Measurements from ENCODE around the gene ANKMY2.
A peak's percentile ranks its signal among the peaks of the same experiment; 100 is the strongest.

ANKMY2 gene

DNA sequence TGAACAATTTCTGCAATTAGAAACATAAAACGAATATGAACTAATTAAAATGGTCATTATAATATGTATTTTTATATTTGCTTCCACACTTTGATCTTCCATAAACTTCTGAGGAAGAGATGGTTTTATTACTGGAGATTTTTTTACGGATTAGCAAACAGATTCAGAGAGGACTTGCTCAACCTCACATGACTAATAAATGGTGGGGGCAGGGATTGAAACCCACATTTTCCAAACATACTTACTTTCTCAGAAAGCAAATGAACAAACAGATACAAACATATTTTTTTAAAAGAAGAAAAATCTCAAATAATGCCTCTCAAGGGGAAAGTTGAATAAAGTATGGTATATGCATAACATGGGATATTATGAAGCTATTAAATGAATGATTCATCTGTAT lies 18.3 kb downstream of the ANKMY2 start:
- Histone ChIP-seq H3K9me3 (ENCODE audit: control insufficient read depth in 1 of 2, low read length in 2 of 2) (no peaks in the 10 kb centered on the region), H3K27ac (ENCODE audit: low read depth, low read length) (no peak overlapping the region), H3K36me3 (ENCODE audit: control insufficient read depth in 1 of 2, insufficient read depth in 2 of 2, low read length in 2 of 2) (peaks cover 17 to 28% of the 10 kb centered on the region in 2 donors), H3K27me3 (ENCODE audit: control insufficient read depth in 1 of 2, insufficient read depth in 2 of 2, low read length in 2 of 2) (no peaks in the 10 kb centered on the region), H3K9ac (ENCODE audit: low read depth in 1 of 2, low read length in 2 of 2) (no peak overlapping the region), H3K4me3 (ENCODE audit: low read depth in 1 of 2, low read length in 2 of 2) (no peak overlapping the region), H3K4me1 (ENCODE audit: control insufficient read depth in 1 of 2, insufficient read depth in 2 of 2, low read length in 2 of 2) (no peaks in the 10 kb centered on the region)

DNA sequence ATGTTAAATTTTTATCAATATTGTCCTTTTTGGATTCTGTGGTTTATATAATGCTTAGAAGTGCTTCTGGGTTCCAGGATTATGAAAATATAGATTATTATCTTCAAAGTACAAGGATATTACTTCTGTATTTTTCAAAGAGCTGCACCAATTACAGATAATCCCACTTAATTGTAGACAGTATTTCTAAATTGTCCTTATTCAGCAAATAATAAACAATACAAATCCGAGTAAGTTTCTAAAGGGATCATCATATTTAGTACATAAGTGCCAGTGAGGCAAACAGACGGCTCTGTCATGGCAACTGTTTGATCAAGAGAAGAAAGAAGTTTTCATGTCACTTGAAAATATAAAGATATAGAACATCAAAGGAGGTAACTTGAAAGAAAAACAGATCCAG lies 19.2 kb downstream of the ANKMY2 start:
- Histone ChIP-seq H3K36me3 (ENCODE audit: control insufficient read depth in 1 of 2, insufficient read depth in 2 of 2, low read length in 2 of 2) (peaks cover 17 to 28% of the 10 kb centered on the region in 2 donors), H3K9me3 (ENCODE audit: control insufficient read depth in 1 of 2, low read length in 2 of 2) (no peaks in the 10 kb centered on the region), H3K27me3 (ENCODE audit: control insufficient read depth in 1 of 2, insufficient read depth in 2 of 2, low read length in 2 of 2) (no peaks in the 10 kb centered on the region), H3K4me3 (ENCODE audit: low read depth in 1 of 2, low read length in 2 of 2) (no peak overlapping the region), H3K4me1 (ENCODE audit: control insufficient read depth in 1 of 2, insufficient read depth in 2 of 2, low read length in 2 of 2) (no peaks in the 10 kb centered on the region), H3K9ac (ENCODE audit: low read depth in 1 of 2, low read length in 2 of 2) (no peak overlapping the region), H3K27ac (ENCODE audit: low read depth, low read length) (no peak overlapping the region)

DNA sequence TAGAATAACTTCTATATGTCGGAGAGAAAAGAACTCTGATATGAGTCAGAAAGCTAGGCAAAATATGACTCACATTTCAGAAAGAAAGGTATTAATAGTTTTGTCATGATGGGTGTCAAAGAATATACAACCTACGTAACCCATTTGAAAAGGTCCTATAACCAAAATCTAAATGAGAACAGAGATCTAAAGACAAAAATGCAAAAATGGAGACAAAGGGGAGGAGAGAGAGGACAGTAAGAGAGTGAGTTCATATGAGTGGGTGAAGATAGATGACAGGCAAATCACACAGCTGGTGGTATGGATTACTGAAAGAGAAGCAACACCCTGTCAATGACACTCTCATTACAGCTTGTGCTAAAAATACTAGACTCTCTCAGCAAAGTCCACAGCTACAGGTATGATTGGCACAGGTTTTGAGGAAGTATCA lies 25.6 kb downstream of the ANKMY2 start:
- peaks cover 35 to 40% of the 10 kb centered on the region in 2 donors for H3K36me3 ChIP-seq (ENCODE audit: control insufficient read depth in 1 of 2, insufficient read depth in 2 of 2, low read length in 2 of 2)
- H3K4me1 ChIP-seq (ENCODE audit: control insufficient read depth in 1 of 2, insufficient read depth in 2 of 2, low read length in 2 of 2): peaks cover 0 to 3% of the 10 kb centered on the region in 2 donors

DNA sequence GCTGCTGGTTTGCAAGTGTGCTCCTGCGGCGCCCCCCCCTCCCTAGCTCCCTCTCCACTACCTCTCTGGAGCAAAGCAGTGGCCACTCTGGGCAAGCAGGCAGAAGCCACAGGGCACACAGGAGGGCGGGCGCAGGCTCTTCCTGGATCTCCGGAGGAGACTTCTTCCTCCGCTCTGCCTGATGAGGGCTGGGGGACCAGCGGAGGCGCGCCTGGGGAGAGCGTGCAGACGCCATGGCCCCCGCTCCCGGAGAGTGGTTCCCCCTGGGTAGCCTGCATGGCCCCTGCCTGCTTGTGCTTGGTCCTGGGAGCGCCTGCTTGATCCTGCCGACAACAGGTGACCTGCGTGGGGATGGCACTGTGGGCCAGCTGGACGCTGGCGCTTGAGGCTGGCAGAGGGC lies 29.0 kb downstream of the ANKMY2 start:
- H3K9me3 ChIP-seq (ENCODE audit: control insufficient read depth in 1 of 2, low read length in 2 of 2): no peaks in the 10 kb centered on the region
- H3K4me3 ChIP-seq (ENCODE audit: low read depth in 1 of 2, low read length in 2 of 2): no peak overlapping the region
- peaks cover 29 to 31% of the 10 kb centered on the region in 2 donors for H3K36me3 ChIP-seq (ENCODE audit: control insufficient read depth in 1 of 2, insufficient read depth in 2 of 2, low read length in 2 of 2)
- no peak overlapping the region for H3K27ac ChIP-seq (ENCODE audit: low read depth, low read length)
- H3K9ac ChIP-seq (ENCODE audit: low read depth in 1 of 2, low read length in 2 of 2): no peak overlapping the region
- no peaks in the 10 kb centered on the region for H3K27me3 ChIP-seq (ENCODE audit: control insufficient read depth in 1 of 2, insufficient read depth in 2 of 2, low read length in 2 of 2)
- peaks cover 6 to 9% of the 10 kb centered on the region in 2 donors for H3K4me1 ChIP-seq (ENCODE audit: control insufficient read depth in 1 of 2, insufficient read depth in 2 of 2, low read length in 2 of 2)

More for the DNA sequence above, 25.6 kb downstream of the ANKMY2 start:
- H3K27ac ChIP-seq (ENCODE audit: low read depth, low read length): no peak overlapping the region
- H3K9ac ChIP-seq (ENCODE audit: low read depth in 1 of 2, low read length in 2 of 2): no peak overlapping the region
- no peaks in the 10 kb centered on the region for H3K9me3 ChIP-seq (ENCODE audit: control insufficient read depth in 1 of 2, low read length in 2 of 2)
- H3K4me3 ChIP-seq (ENCODE audit: low read depth in 1 of 2, low read length in 2 of 2): no peak overlapping the region
- no peaks in the 10 kb centered on the region for H3K27me3 ChIP-seq (ENCODE audit: control insufficient read depth in 1 of 2, insufficient read depth in 2 of 2, low read length in 2 of 2)

DNA sequence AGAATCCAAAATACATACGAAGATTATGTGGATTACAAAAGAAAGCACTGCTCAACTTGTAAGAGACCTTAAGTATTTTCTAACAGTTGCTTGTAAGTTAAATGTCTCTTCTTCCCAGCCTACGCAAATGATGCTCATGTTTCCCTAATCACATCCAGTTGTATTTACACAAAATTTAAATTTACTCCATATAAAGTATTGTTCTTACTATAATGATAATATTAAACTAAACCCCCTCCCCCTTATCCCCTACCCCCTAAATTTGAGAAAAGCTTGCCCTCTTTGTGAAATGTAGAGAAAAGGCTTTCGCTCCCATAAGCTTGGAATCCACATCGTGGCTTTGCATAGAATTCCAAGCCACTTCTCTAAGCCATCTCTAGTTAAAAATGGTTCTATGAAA lies 29.4 kb downstream of the ANKMY2 start:
- Histone ChIP-seq H3K27ac (ENCODE audit: low read depth, low read length) (no peak overlapping the region), H3K9ac (ENCODE audit: low read depth in 1 of 2, low read length in 2 of 2) (no peak overlapping the region), H3K4me3 (ENCODE audit: low read depth in 1 of 2, low read length in 2 of 2) (no peak overlapping the region), H3K36me3 (ENCODE audit: control insufficient read depth in 1 of 2, insufficient read depth in 2 of 2, low read length in 2 of 2) (peaks cover 29 to 31% of the 10 kb centered on the region in 2 donors), H3K4me1 (ENCODE audit: control insufficient read depth in 1 of 2, insufficient read depth in 2 of 2, low read length in 2 of 2) (peaks cover 10% of the 10 kb centered on the region in 2 donors), H3K27me3 (ENCODE audit: control insufficient read depth in 1 of 2, insufficient read depth in 2 of 2, low read length in 2 of 2) (no peaks in the 10 kb centered on the region), H3K9me3 (ENCODE audit: control insufficient read depth in 1 of 2, low read length in 2 of 2) (no peaks in the 10 kb centered on the region)

DNA sequence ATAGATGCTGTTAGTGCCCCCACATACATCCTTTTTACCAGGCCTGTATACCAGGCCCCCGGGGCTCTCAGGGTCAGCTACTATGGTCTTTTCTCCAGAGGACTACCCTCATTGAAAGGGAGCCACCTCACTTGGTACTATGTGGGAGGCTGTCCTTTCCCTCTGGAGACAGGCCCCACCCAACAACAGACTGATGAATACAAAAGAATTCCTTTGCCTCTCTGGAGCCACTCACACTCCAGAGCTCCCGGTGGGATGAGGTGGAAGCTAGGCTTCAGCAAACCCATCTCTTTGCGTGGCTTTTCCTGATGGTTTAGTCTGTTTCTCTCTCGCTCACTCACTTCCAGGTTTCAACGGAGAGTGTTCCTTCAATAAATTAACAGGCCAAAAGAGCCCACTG lies 30.3 kb downstream of the ANKMY2 start:
- Histone ChIP-seq H3K36me3 (ENCODE audit: control insufficient read depth in 1 of 2, insufficient read depth in 2 of 2, low read length in 2 of 2) (peaks cover 29 to 32% of the 10 kb centered on the region in 2 donors), H3K4me1 (ENCODE audit: control insufficient read depth in 1 of 2, insufficient read depth in 2 of 2, low read length in 2 of 2) (peaks cover 15 to 19% of the 10 kb centered on the region in 2 donors)

DNA sequence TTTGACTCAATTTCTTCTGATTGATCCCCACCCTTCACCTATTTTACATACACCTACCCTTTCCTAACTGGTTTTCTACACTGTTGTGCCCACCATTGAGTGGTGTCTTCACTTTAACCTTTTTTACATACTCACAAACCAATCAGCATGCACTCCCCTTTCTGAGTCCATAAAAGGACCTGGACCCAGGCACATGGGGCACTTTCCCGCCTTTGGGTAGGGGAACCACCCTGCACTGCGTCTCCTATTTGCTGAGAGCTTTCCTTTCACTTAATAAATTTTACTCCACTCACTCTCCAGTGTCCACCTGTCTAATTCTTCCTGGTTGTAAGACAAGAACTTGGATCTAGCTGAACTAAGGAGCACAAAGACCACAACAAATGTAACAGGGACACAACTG lies 33.8 kb downstream of the ANKMY2 start:
- peaks cover 20 to 26% of the 10 kb centered on the region in 2 donors for H3K4me1 ChIP-seq (ENCODE audit: control insufficient read depth in 1 of 2, insufficient read depth in 2 of 2, low read length in 2 of 2)
- no peaks in the 10 kb centered on the region for H3K27me3 ChIP-seq (ENCODE audit: control insufficient read depth in 1 of 2, insufficient read depth in 2 of 2, low read length in 2 of 2)
- H3K9me3 ChIP-seq (ENCODE audit: control insufficient read depth in 1 of 2, low read length in 2 of 2): no peaks in the 10 kb centered on the region
- no peak overlapping the region for H3K4me3 ChIP-seq (ENCODE audit: low read depth in 1 of 2, low read length in 2 of 2)
- H3K9ac ChIP-seq (ENCODE audit: low read depth in 1 of 2, low read length in 2 of 2): no peak overlapping the region
- H3K27ac ChIP-seq (ENCODE audit: low read depth, low read length): no peak overlapping the region
- H3K36me3 ChIP-seq (ENCODE audit: control insufficient read depth in 1 of 2, insufficient read depth in 2 of 2, low read length in 2 of 2): peaks cover 17 to 43% of the 10 kb centered on the region in 2 donors

More for the DNA sequence above, 30.3 kb downstream of the ANKMY2 start:
- Histone ChIP-seq H3K9me3 (ENCODE audit: control insufficient read depth in 1 of 2, low read length in 2 of 2) (no peaks in the 10 kb centered on the region), H3K9ac (ENCODE audit: low read depth in 1 of 2, low read length in 2 of 2) (no peak overlapping the region), H3K4me3 (ENCODE audit: low read depth in 1 of 2, low read length in 2 of 2) (no peak overlapping the region), H3K27ac (ENCODE audit: low read depth, low read length) (no peak overlapping the region), H3K27me3 (ENCODE audit: control insufficient read depth in 1 of 2, insufficient read depth in 2 of 2, low read length in 2 of 2) (no peaks in the 10 kb centered on the region)

DNA sequence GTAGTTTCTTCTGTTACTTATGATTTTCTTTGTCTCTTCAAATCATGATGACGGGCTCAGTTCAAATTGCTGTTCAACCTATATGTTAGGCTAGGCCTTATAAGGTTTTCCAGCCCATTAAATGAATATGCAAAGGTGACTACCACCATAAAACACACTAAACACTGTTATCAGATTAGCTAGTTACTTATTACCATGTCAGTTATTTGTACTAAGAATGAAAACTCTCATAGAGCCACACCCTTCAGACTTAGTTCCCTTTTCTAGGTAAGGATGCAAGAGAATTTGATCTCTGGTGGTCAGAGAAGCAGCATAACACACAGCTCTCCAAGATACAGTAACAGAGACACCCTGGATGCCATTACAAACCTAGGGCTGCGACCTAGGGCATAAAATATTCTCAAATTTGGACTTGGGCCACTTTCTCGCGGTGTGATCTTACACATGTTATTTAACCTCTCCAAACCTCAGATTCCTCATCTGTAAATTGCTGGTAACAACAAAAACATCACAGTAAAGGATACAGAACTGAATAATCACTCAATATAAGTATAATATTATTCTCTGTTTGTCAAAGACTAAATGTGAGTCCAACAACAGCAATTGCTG lies 35.6 kb downstream of the ANKMY2 start:
- Histone ChIP-seq H3K36me3 (ENCODE audit: control insufficient read depth in 1 of 2, insufficient read depth in 2 of 2, low read length in 2 of 2) (peaks cover 11 to 32% of the 10 kb centered on the region in 2 donors), H3K4me3 (ENCODE audit: low read depth in 1 of 2, low read length in 2 of 2) (peak overlapping the region in 1 of 2 donors; percentile 30), H3K4me1 (ENCODE audit: control insufficient read depth in 1 of 2, insufficient read depth in 2 of 2, low read length in 2 of 2) (peaks cover 18 to 27% of the 10 kb centered on the region in 2 donors), H3K9ac (ENCODE audit: low read depth in 1 of 2, low read length in 2 of 2) (no peak overlapping the region), H3K9me3 (ENCODE audit: control insufficient read depth in 1 of 2, low read length in 2 of 2) (no peaks in the 10 kb centered on the region), H3K27ac (ENCODE audit: low read depth, low read length) (no peak overlapping the region), H3K27me3 (ENCODE audit: control insufficient read depth in 1 of 2, insufficient read depth in 2 of 2, low read length in 2 of 2) (no peaks in the 10 kb centered on the region)

DNA sequence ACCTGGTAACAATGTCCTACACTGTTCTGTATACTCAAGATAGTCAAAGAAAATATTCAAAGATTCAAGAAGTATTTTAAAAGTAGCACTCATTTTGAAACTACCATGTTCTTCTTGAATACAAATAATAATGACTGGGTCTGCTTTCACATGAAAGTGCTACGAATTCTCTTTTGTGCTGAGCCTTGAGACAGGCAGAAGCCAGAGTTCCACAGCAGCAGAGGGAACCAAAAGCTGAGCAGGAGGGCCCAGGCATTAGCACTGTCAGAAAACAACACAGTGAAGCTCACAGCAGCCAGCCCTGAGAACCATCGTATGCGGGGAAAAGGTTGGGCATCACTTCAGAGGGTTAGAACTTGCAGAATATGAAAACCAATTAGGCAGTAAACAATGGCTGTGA lies 38.9 kb downstream of the ANKMY2 start:
- H3K9ac ChIP-seq (ENCODE audit: low read depth in 1 of 2, low read length in 2 of 2): no peak overlapping the region
- H3K9me3 ChIP-seq (ENCODE audit: control insufficient read depth in 1 of 2, low read length in 2 of 2): no peaks in the 10 kb centered on the region
- peaks cover 14 to 22% of the 10 kb centered on the region in 2 donors for H3K4me1 ChIP-seq (ENCODE audit: control insufficient read depth in 1 of 2, insufficient read depth in 2 of 2, low read length in 2 of 2)
- H3K27ac ChIP-seq (ENCODE audit: low read depth, low read length): no peak overlapping the region
- H3K4me3 ChIP-seq (ENCODE audit: low read depth in 1 of 2, low read length in 2 of 2): no peak overlapping the region
- peaks cover 5 to 54% of the 10 kb centered on the region in 2 donors for H3K36me3 ChIP-seq (ENCODE audit: control insufficient read depth in 1 of 2, insufficient read depth in 2 of 2, low read length in 2 of 2)
- no peaks in the 10 kb centered on the region for H3K27me3 ChIP-seq (ENCODE audit: control insufficient read depth in 1 of 2, insufficient read depth in 2 of 2, low read length in 2 of 2)

DNA sequence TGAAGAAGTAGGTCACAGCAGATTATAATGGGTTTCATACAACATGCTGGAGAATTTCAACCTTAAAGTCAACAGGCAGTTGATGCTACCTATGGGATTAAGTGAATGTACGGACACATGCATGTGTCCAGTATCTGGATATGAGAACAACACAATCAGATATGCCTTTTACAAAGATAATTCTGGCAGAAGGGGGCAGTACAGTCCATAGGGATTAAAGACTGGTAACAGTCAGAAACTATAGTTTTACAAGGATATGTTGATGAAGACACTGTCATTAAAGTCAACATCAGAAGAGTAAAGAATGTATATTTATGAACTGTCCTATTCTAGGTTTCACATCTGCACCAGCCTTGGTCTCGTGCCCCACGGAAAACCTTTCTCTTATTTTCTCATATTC lies 41.5 kb downstream of the ANKMY2 start:
- Histone ChIP-seq H3K36me3 (ENCODE audit: control insufficient read depth in 1 of 2, insufficient read depth in 2 of 2, low read length in 2 of 2) (peaks cover 17 to 59% of the 10 kb centered on the region in 2 donors), H3K4me1 (ENCODE audit: control insufficient read depth in 1 of 2, insufficient read depth in 2 of 2, low read length in 2 of 2) (peaks cover under 1 to 9% of the 10 kb centered on the region in 2 donors), H3K9me3 (ENCODE audit: control insufficient read depth in 1 of 2, low read length in 2 of 2) (no peaks in the 10 kb centered on the region), H3K27me3 (ENCODE audit: control insufficient read depth in 1 of 2, insufficient read depth in 2 of 2, low read length in 2 of 2) (no peaks in the 10 kb centered on the region), H3K27ac (ENCODE audit: low read depth, low read length) (no peak overlapping the region), H3K9ac (ENCODE audit: low read depth in 1 of 2, low read length in 2 of 2) (no peak overlapping the region), H3K4me3 (ENCODE audit: low read depth in 1 of 2, low read length in 2 of 2) (no peak overlapping the region)

Measured in duodenal mucosa (tissue), 2 donors.